ENCODE results near the gene RAD51B. TPM values are rescaled to one million over a fixed set of nuclear protein-coding genes. Genes with fewer than 3 reads are reported as not detected.

The RAD51B gene
- total RNA-seq, 1 experiment from 2014 or later: 8.5 TPM

DNA sequence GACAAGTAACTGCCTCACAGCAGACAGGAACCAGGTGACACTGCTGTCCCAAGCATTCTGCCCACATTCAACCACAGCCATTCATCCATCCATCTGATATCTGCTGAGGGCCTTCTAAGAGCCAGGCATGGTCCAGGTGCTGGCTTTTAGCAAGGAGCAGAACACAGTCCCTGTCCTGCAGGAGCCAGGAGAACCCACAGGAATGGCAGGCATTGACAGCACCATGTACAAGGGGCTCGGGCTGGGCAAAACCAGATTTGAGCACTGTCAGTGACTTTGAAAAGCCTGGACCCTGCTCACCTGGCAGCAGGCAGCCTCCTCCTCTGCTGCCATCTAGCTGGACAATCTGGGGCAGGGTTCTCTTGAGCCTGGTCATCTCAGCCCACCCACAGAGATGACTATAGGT, 836.3 kb downstream of the RAD51B start:
- no peak overlapping the region for H3K27ac ChIP-seq (ENCODE audit: low read length)
- CTCF ChIA-PET: no interaction called here
- POLR2A ChIA-PET: no interaction called here

DNA sequence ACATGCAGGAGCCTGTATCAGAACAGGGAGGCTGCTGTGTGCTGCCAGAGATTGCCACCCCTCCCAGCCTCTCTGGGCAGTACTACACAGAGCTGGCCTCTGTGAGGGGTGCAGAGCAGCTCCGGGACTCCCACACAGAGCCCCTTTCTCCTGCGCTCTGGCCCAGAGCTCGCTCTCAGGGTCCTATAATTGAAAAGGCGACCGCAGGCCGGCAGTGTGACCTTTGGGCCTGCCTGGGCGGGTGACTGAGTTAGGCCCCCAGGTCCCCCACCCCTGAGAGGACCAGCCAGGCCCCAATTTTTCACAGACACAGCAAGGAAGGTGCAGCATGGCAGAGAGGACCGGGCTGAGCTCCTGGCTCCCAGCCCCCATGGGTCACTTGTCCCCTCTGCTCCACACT, 836.9 kb downstream of the RAD51B start:
- TF ChIP-seq POLR2AphosphoS5 (IDR thresholded peaks at IDR 0.05; ENCODE audit: low read depth, low read length) (no peak), SIN3A (IDR thresholded peaks at IDR 0.05; ENCODE audit: borderline replicate concordance, insufficient read depth, low read depth, low read length) (no peak), TCF7L2 (IDR thresholded peaks at IDR 0.05; ENCODE audit: low read depth, low read length) (no peak)
- TF ChIP-seq, protein P1, sequence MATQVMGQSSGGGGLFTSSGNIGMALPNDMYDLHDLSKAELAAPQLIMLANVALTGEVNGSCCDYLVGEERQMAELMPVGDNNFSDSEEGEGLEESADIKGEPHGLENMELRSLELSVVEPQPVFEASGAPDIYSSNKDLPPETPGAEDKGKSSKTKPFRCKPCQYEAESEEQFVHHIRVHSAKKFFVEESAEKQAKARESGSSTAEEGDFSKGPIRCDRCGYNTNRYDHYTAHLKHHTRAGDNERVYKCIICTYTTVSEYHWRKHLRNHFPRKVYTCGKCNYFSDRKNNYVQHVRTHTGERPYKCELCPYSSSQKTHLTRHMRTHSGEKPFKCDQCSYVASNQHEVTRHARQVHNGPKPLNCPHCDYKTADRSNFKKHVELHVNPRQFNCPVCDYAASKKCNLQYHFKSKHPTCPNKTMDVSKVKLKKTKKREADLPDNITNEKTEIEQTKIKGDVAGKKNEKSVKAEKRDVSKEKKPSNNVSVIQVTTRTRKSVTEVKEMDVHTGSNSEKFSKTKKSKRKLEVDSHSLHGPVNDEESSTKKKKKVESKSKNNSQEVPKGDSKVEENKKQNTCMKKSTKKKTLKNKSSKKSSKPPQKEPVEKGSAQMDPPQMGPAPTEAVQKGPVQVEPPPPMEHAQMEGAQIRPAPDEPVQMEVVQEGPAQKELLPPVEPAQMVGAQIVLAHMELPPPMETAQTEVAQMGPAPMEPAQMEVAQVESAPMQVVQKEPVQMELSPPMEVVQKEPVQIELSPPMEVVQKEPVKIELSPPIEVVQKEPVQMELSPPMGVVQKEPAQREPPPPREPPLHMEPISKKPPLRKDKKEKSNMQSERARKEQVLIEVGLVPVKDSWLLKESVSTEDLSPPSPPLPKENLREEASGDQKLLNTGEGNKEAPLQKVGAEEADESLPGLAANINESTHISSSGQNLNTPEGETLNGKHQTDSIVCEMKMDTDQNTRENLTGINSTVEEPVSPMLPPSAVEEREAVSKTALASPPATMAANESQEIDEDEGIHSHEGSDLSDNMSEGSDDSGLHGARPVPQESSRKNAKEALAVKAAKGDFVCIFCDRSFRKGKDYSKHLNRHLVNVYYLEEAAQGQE (IDR thresholded peaks at IDR 0.05; ENCODE audit: insufficient read depth in 1 of 2, low read depth in 2 of 2, low read length in 1 of 2): no peak
- TF ChIP-seq, protein P2, sequence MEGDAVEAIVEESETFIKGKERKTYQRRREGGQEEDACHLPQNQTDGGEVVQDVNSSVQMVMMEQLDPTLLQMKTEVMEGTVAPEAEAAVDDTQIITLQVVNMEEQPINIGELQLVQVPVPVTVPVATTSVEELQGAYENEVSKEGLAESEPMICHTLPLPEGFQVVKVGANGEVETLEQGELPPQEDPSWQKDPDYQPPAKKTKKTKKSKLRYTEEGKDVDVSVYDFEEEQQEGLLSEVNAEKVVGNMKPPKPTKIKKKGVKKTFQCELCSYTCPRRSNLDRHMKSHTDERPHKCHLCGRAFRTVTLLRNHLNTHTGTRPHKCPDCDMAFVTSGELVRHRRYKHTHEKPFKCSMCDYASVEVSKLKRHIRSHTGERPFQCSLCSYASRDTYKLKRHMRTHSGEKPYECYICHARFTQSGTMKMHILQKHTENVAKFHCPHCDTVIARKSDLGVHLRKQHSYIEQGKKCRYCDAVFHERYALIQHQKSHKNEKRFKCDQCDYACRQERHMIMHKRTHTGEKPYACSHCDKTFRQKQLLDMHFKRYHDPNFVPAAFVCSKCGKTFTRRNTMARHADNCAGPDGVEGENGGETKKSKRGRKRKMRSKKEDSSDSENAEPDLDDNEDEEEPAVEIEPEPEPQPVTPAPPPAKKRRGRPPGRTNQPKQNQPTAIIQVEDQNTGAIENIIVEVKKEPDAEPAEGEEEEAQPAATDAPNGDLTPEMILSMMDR (IDR thresholded peaks at IDR 0.05): no peak
- ChIA-PET POLR2A (no interaction called here), CTCF (no interaction called here)
- BruUV-seq (replicated peaks): no TSS peak
- Histone ChIP-seq H3K27ac (ENCODE audit: low read length) (no peak overlapping the region), H3K4me1 (ENCODE audit: control insufficient read depth, insufficient read depth, low read length) (no peaks in the 10 kb centered on the region), H3K4me3 (ENCODE audit: low read depth in 2 of 2, low read length in 2 of 2) (no peak overlapping the region), H3K36me3 (ENCODE audit: control insufficient read depth, insufficient read depth, low read length) (no peaks in the 10 kb centered on the region), H3K9me3 (ENCODE audit: control insufficient read depth, insufficient read depth, low read depth, low read length) (no peaks in the 10 kb centered on the region), H3K27me3 (ENCODE audit: control insufficient read depth, insufficient read depth, low read length) (no peaks in the 10 kb centered on the region)
- DNase-seq (ENCODE audit: low read depth, low spot score) (no peak), ATAC-seq (no peak)
- intact Hi-C loops (cut with micrococcal nuclease; ENCODE audit: unreplicated experiment) (no loop called here), in situ Hi-C loops (cut with HindIII; ENCODE audit: low pct_unique_long_range_greater_than_20kb, low sequenced_read_pairs) (no loop called here)

More for the DNA sequence above, 836.3 kb downstream of the RAD51B start:
- H3K4me1 ChIP-seq (ENCODE audit: control insufficient read depth, insufficient read depth, low read length): no peaks in the 10 kb centered on the region
- no peak overlapping the region for H3K4me3 ChIP-seq (ENCODE audit: low read depth in 2 of 2, low read length in 2 of 2)
- no peaks in the 10 kb centered on the region for H3K9me3 ChIP-seq (ENCODE audit: control insufficient read depth, insufficient read depth, low read depth, low read length)
- TF ChIP-seq, protein P2 (IDR thresholded peaks at IDR 0.05): peak; percentile 42
- TF ChIP-seq, protein P1 (IDR thresholded peaks at IDR 0.05; ENCODE audit: insufficient read depth in 1 of 2, low read depth in 2 of 2, low read length in 1 of 2): no peak
- ATAC-seq (peak; percentile 63; the same call in 1 of the 2 replicates), DNase-seq (ENCODE audit: low read depth, low spot score) (no peak)
- intact Hi-C loops (cut with micrococcal nuclease; ENCODE audit: unreplicated experiment): no loop called here
- H3K36me3 ChIP-seq (ENCODE audit: control insufficient read depth, insufficient read depth, low read length): no peaks in the 10 kb centered on the region
- BruUV-seq (replicated peaks): no TSS peak
- H3K27me3 ChIP-seq (ENCODE audit: control insufficient read depth, insufficient read depth, low read length): no peaks in the 10 kb centered on the region
- in situ Hi-C loops (cut with HindIII; ENCODE audit: low pct_unique_long_range_greater_than_20kb, low sequenced_read_pairs): no loop called here
